CD4-positive, CD25-positive, alpha-beta regulatory T cell (primary cell): ENCODE measurements around the gene IQSEC1. TPM values are rescaled to one million over a fixed set of nuclear protein-coding genes. Genes with fewer than 3 reads are reported as not detected.
"Not testable (repeated sequence)": the region's sequence is repeated elsewhere in the genome, so short reads cannot be mapped to it uniquely, and the experiment has no call there.

ENCODE experiments used
- ATAC-seq, 2 donors: fragments of 150-1000 bp; cut with Tn5 transposase; one replicate each; pipeline ENCODE4 v1.10.0; 2021; ENCODE audit warnings: low read depth in 2 of 2, moderate number of reproducible peaks in 2 of 2, moderate library complexity in 1 of 2
- DNase-seq, 3 donors: peaks; one replicate each; pipeline versions ENCODE4 v3.0.0 to v3.0.0-alpha.2; 2012 to 2022; ENCODE audit warnings: mixed read lengths in 1 of 3
- H3K27ac ChIP-seq: one replicate; pipeline ENCODE4 v1.7.0; 2013; ENCODE audit warnings: mild to moderate bottlenecking, low read length; ENCODE audit not compliant: insufficient read depth, poor library complexity, severe bottlenecking
- H3K27me3 ChIP-seq: one replicate; pipeline ENCODE4 v1.7.0; 2013; ENCODE audit warnings: low read length; ENCODE audit not compliant: control insufficient read depth, insufficient read depth
- H3K36me3 ChIP-seq: one replicate; pipeline ENCODE4 v1.7.0; 2013; ENCODE audit warnings: mild to moderate bottlenecking, low read length, moderate library complexity; ENCODE audit not compliant: control insufficient read depth, insufficient read depth
- H3K4me1 ChIP-seq: 2 replicates; pipeline ENCODE4 v1.7.0; 2013; ENCODE audit warnings: mild to moderate bottlenecking, low read length; ENCODE audit not compliant: insufficient read depth, control insufficient read depth, poor library complexity, severe bottlenecking
- H3K4me3 ChIP-seq: one replicate; pipeline ENCODE4 v1.7.0; 2013; ENCODE audit warnings: low read depth, mild to moderate bottlenecking, low read length, moderate library complexity
- H3K9me3 ChIP-seq, 2 experiments: 1 replicate in 1 of 2; 2 replicates in 1 of 2; pipeline ENCODE4 v1.7.0; 2013; ENCODE audit warnings: low read length in 2 of 2, mild to moderate bottlenecking in 1 of 2, moderate library complexity in 1 of 2; ENCODE audit not compliant: control insufficient read depth in 2 of 2
- H3K27ac Mint-ChIP-seq, 3 donors: one replicate each; pipeline ENCODE4 v1.8.0; 2020 to 2022; ENCODE audit warnings: mild to moderate bottlenecking in 3 of 3, mixed read lengths in 3 of 3, moderate library complexity in 2 of 3
- H3K27me3 Mint-ChIP-seq: one replicate; pipeline ENCODE4 v1.8.0; 2022; ENCODE audit warnings: mild to moderate bottlenecking, mixed read lengths
- H3K36me3 Mint-ChIP-seq: one replicate; pipeline ENCODE4 v1.8.0; 2020; ENCODE audit warnings: mixed read lengths
- H3K4me1 Mint-ChIP-seq, 4 donors: one replicate each; pipeline ENCODE4 v1.8.0; 2020 to 2022; ENCODE audit warnings: mixed read lengths in 4 of 4, mild to moderate bottlenecking in 1 of 4
- H3K4me3 Mint-ChIP-seq, 4 donors: one replicate each; pipeline ENCODE4 v1.8.0; 2020 to 2022; ENCODE audit warnings: mild to moderate bottlenecking in 4 of 4, mixed read lengths in 4 of 4, moderate library complexity in 3 of 4
- H3K9me3 Mint-ChIP-seq, 7 donors: one replicate each; pipeline ENCODE4 v1.8.0; 2020 to 2022; ENCODE audit warnings: mixed read lengths in 7 of 7, mild to moderate bottlenecking in 3 of 7, moderate library complexity in 2 of 7
- polyA plus RNA-seq, 4 donors: library from polyadenylated mRNA; unstranded; fragments of 300-500 nt; fragmentation: Illumina TruSeq; gene quantifications; one replicate each; pipeline ENCODE4 v1.2.3, GENCODE V29; 2021
- total RNA-seq: library from RNA; stranded (reverse); gene quantifications from one replicate; pipeline ENCODE4 v1.2.3, GENCODE V29; 2022

The IQSEC1 gene
- total and polyA plus RNA-seq, 5 donors from 2014 or later = 17.7 to 131 (median 21.1) TPM

DNA sequence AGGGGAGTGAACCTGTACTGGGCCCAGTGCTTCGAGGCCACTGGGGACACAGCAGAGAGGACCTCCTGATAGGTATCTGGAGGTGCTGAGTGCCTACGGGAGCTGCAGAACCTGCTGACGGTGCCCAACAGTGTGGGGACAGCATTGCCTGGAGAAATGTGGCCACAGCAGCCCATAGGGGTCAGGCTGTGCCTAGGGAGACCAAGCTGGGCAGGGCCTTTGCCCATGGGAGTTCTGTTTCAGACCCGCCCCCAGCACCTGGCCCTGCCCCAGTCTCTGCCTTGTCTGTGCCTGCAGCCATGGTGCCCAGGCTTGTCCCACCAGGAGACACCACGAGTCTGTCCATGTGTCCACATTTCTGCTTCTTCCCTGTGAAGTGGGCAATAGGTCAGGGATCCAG is 216.6 kb downstream of the IQSEC1 start:
- Histone ChIP-seq H3K4me1 (no peaks in the 10 kb centered on the region), H3K27me3 (no peaks in the 10 kb centered on the region), H3K36me3 (no peaks in the 10 kb centered on the region), H3K4me3 (no peak overlapping the region), H3K27ac (no peak overlapping the region), H3K9me3 (no peaks in the 10 kb centered on the region)
- Mint-ChIP-seq H3K27me3 (peaks cover 15% of the 10 kb centered on the region), H3K27ac (no peak overlapping the region), H3K4me3 (no peak overlapping the region), H3K36me3 (no peaks in the 10 kb centered on the region), H3K9me3 (no peaks in the 10 kb centered on the region), H3K4me1 (no peaks in the 10 kb centered on the region)
- ATAC-seq (no peak), DNase-seq (no peak)

DNA sequence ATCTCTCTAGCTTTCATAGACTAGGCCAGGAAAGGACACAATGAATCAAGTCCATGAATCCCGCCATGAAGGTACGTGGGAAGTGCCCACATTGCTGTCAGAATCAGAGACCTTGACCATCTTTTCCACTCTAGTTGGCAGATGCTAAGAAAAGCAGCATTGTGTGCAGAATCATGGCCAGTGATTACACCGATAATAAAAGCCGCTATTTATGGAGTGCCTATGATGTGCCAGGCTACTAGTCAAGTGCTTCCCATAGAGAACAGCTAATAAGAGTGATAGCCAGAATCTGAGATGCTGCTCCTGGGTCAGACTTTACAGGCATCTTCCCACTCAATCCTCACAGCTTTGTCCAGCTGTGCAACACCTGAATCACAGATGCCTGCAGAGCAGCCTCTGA is 218.7 kb downstream of the IQSEC1 start:
- no peaks in the 10 kb centered on the region for H3K36me3 Mint-ChIP-seq
- H3K4me1 Mint-ChIP-seq = no peaks in the 10 kb centered on the region
- Histone ChIP-seq H3K27me3 (no peaks in the 10 kb centered on the region), H3K4me1 (no peaks in the 10 kb centered on the region), H3K9me3 (no peaks in the 10 kb centered on the region), H3K36me3 (no peaks in the 10 kb centered on the region), H3K4me3 (no peak overlapping the region), H3K27ac (no peak overlapping the region)
- H3K9me3 Mint-ChIP-seq = peaks cover 0 to 2% (median 0%) of the 10 kb centered on the region in 7 donors
- H3K27me3 Mint-ChIP-seq = peaks cover 13% of the 10 kb centered on the region
- ATAC-seq (no peak), DNase-seq (no peak)
- H3K27ac Mint-ChIP-seq = no peak overlapping the region
- no peak overlapping the region for H3K4me3 Mint-ChIP-seq

DNA sequence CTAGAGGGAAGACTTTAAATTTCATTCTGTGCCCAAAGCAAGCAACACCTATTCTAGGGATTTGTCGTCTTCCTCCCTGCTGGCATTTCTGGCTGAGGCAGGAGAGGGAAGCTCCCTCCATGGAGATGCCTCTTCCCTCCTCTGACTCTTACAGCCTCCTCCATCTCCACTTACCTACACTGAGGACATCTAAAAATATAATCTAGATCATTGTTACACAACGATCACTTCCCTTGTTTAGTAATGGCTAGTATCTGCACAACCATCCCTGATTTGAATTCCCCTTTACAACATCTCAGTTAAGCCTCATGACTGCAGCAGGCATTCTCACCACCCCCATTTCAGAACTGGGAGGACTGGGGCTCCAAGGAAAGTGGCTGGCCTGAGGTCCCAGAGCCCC is 219.4 kb downstream of the IQSEC1 start:
- H3K27ac Mint-ChIP-seq = peak overlapping the region in 1 of 3 donors; percentile 70
- H3K27ac ChIP-seq, H3K36me3 ChIP-seq, H3K9me3 Mint-ChIP-seq, H3K4me3 ChIP-seq, H3K4me3 Mint-ChIP-seq, H3K36me3 Mint-ChIP-seq, H3K27me3 ChIP-seq, H3K4me1 Mint-ChIP-seq, H3K4me1 ChIP-seq, DNase-seq, ATAC-seq, H3K9me3 ChIP-seq: not testable (repeated sequence)
- peaks cover 13% of the 10 kb centered on the region for H3K27me3 Mint-ChIP-seq

DNA sequence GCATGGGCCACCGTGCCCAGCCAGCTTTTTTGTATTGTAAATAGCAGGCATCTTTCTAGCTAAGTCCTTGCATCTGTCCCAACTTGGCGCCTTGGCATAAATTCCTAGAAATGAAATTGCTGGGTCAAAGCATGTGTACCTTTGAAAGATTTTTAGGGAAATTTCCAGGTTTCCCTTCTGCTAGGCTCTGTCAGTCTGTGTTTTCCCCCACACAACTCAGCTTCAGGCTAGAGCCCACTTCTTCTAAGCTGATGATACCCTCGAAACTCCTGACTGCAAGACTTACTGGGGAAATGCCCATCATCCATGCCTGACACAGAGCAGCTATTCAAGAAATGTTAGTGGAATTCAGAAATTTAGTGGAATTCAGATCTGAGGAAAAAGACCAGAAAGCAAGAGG is 221.0 kb downstream of the IQSEC1 start:
- Histone ChIP-seq H3K27ac (no peak overlapping the region), H3K4me3 (no peak overlapping the region), H3K4me1 (no peaks in the 10 kb centered on the region), H3K36me3 (no peaks in the 10 kb centered on the region), H3K9me3 (no peaks in the 10 kb centered on the region), H3K27me3 (no peaks in the 10 kb centered on the region)
- Mint-ChIP-seq H3K36me3 (no peaks in the 10 kb centered on the region), H3K4me3 (no peak overlapping the region), H3K27ac (no peak overlapping the region), H3K9me3 (peaks cover 0 to 2% (median 0%) of the 10 kb centered on the region in 7 donors), H3K4me1 (no peaks in the 10 kb centered on the region), H3K27me3 (peaks cover 8% of the 10 kb centered on the region)
- no peak for ATAC-seq
- no peak for DNase-seq

Other genes with a start within 250 kb of the IQSEC1 start
- gene RPL32, start 231.9 kb downstream of the IQSEC1 start, total RNA-seq = 2,250 TPM
- 1,000 to 10,000 TPM; 2,316 to 3,950 (median 3,295) TPM for gene RPL32, start 231.9 kb downstream of the IQSEC1 start, polyA plus RNA-seq